ENCODE results near the gene RPS2. TPM values are rescaled to one million over a fixed set of nuclear protein-coding genes. Genes with fewer than 3 reads are reported as not detected.

RPS2 gene
- total RNA-seq, 1 experiment from 2014 or later, result 3,874 TPM

GRCh38 chr16:1991135-1991551, 26.5 kb upstream of the RPS2 start:
- Mint-ChIP-seq H3K27me3 (ENCODE audit: low read depth) (peaks cover 42% of the 10 kb centered on the region), H3K27ac (no peak overlapping the region), H3K36me3 (ENCODE audit: insufficient read depth in 1 of 3, low read depth in 3 of 3) (peaks cover 0 to 10% (median 9%) of the 10 kb centered on the region in 3 experiments; a peak in 6 of 7 replicates), H3K9me3 (no peaks in the 10 kb centered on the region; a peak in 1 of 5 replicates), H3K4me3 (peak overlapping the region; percentile 66 to 84), H3K4me1 (peaks cover 16 to 20% of the 10 kb centered on the region in 2 experiments)
- Histone ChIP-seq H3K56ac (ENCODE audit: insufficient read length, low read depth, low read length) (no peak overlapping the region), H3K27me3 (ENCODE audit: insufficient read depth, low read length) (peaks cover 15% of the 10 kb centered on the region; the same call in 1 of the 2 replicates), H2BK15ac (ENCODE audit: low read depth, low read length) (no peak overlapping the region), H4K91ac (ENCODE audit: insufficient read length, low read depth, low read length) (no peak overlapping the region), H3K79me1 (ENCODE audit: insufficient read depth, low read depth, low read length, poor library complexity, severe bottlenecking) (no peaks in the 10 kb centered on the region), H2AFZ (ENCODE audit: low read length) (no peak overlapping the region), H2BK120ac (ENCODE audit: low read depth, low read length, poor library complexity, severe bottlenecking) (no peak overlapping the region), H3K79me2 (ENCODE audit: insufficient read depth, low read length) (no peaks in the 10 kb centered on the region), H3K9ac (ENCODE audit: extremely low read depth, insufficient read length, low read length) (no peak overlapping the region), H3K23me2 (ENCODE audit: insufficient read length, low read depth, low read length, poor library complexity, severe bottlenecking) (peaks cover 18% of the 10 kb centered on the region), H2BK12ac (ENCODE audit: insufficient read length, low read depth, low read length) (no peak overlapping the region), H3K14ac (ENCODE audit: insufficient read depth, low read length) (no peak overlapping the region), H3K27ac (ENCODE audit: insufficient read length, low read depth, low read length) (no peak overlapping the region), H2AK5ac (ENCODE audit: insufficient read length, low read length) (no peak overlapping the region), H3K4ac (ENCODE audit: low read depth, low read length) (no peak overlapping the region), H3K4me1 (ENCODE audit: insufficient read depth, low read length) (no peaks in the 10 kb centered on the region; the same call in 1 of the 2 replicates), H3T11ph (ENCODE audit: low read length) (no peak overlapping the region), H4K8ac (replicated peaks; ENCODE audit: insufficient read length, low read depth, low read length) (no peak overlapping the region), H4K5ac (ENCODE audit: insufficient read length, low read depth, low read length) (no peak overlapping the region), H3K4me2 (ENCODE audit: insufficient read depth, insufficient read length, low read length) (peak overlapping the region; percentile 53), H3K9me3 (ENCODE audit: control insufficient read depth, low read depth, low read length) (no peaks in the 10 kb centered on the region), H2BK20ac (ENCODE audit: low read depth, low read length, poor library complexity, severe bottlenecking) (no peak overlapping the region), H3K23ac (ENCODE audit: insufficient read length, low read depth, low read length) (no peak overlapping the region), H4K20me1 (ENCODE audit: control insufficient read depth, insufficient read depth, insufficient read length) (no peaks in the 10 kb centered on the region), H3K18ac (ENCODE audit: insufficient read length, low read depth, low read length) (no peak overlapping the region), H2BK5ac (ENCODE audit: insufficient read length, low read length) (no peak overlapping the region)
- TF ChIP-seq CTCF (conservative IDR thresholded peaks at IDR 0.05), result no peak
- WGBS (ENCODE audit: extremely low coverage, insufficient read length, low lambda C conversion rate), result no CpG with 5 or more reads among the region's 18 CpGs
- no peak for DNase-seq

Data from H9 (cell line).